Smooth muscle cell (in vitro differentiated cells): ENCODE measurements around the gene PRPF31. TPM values are rescaled to one million over a fixed set of nuclear protein-coding genes. Genes with fewer than 3 reads are reported as not detected.
"Not testable (repeated sequence)": the region's sequence is repeated elsewhere in the genome, so short reads cannot be mapped to it uniquely, and the experiment has no call there.

Source experiments
- DNase-seq: peaks from one replicate; lab custom pipeline; 2025; ENCODE audit not compliant: unreplicated experiment; lab: John Stamatoyannopoulos, UW
- H2AFZ ChIP-seq: fragments of 200-600 bp; sonication (generic); 2 replicates; pipeline ENCODE4 v1.6.0; 2016; ENCODE audit warnings: antibody characterized with exemption, low read depth, mild to moderate bottlenecking
- H3F3A ChIP-seq: fragments of 200-600 bp; sonication (generic); 2 replicates; pipeline ENCODE4 v1.6.0; 2017; ENCODE audit warnings: antibody characterized with exemption, low read depth
- H3K27ac ChIP-seq: fragments of 200-600 bp; sonication (generic); 2 replicates; pipeline ENCODE4 v1.5.1; 2016; ENCODE audit warnings: low read depth, mild to moderate bottlenecking
- H3K27me3 ChIP-seq: fragments of 200-600 bp; sonication (generic); 2 replicates; pipeline ENCODE4 v1.6.1; 2016; ENCODE audit warnings: low read depth, mild to moderate bottlenecking
- H3K36me3 ChIP-seq: fragments of 200-600 bp; sonication (generic); 2 replicates; pipeline ENCODE4 v1.5.1; 2016; ENCODE audit warnings: low read depth
- H3K4me1 ChIP-seq: fragments of 200-600 bp; sonication (generic); 2 replicates; pipeline ENCODE4 v1.5.1; 2016; ENCODE audit warnings: low read depth
- H3K4me2 ChIP-seq: fragments of 200-600 bp; sonication (generic); 2 replicates; pipeline ENCODE4 v1.6.0; 2016; ENCODE audit warnings: mild to moderate bottlenecking
- H3K4me3 ChIP-seq: fragments of 200-600 bp; sonication (generic); 2 replicates; pipeline ENCODE4 v1.5.1; 2016; ENCODE audit warnings: mild to moderate bottlenecking
- H3K79me2 ChIP-seq: fragments of 200-600 bp; sonication (generic); 2 replicates; pipeline ENCODE4 v1.6.0; 2016; ENCODE audit warnings: low read depth, mild to moderate bottlenecking
- H3K9ac ChIP-seq: fragments of 200-600 bp; sonication (generic); 2 replicates; pipeline ENCODE4 v1.6.0; 2016; ENCODE audit warnings: low read depth
- H3K9me3 ChIP-seq: fragments of 200-600 bp; sonication (generic); replicated peaks from 2 replicates; pipeline ENCODE4 v1.5.1; 2016; ENCODE audit warnings: low read depth
- H4K20me1 ChIP-seq: fragments of 200-600 bp; sonication (generic); 2 replicates; pipeline ENCODE4 v1.6.0; 2016; ENCODE audit warnings: low read depth
- CTCF ChIP-seq: fragments of 200-600 bp; sonication (generic); IDR thresholded peaks from 2 replicates; pipeline ENCODE4 v1.5.1; 2017; ENCODE audit warnings: borderline replicate concordance, mild to moderate bottlenecking, antibody characterized with exemption; ENCODE audit not compliant: insufficient read depth, poor library complexity, severe bottlenecking
- WGBS: methylation state at CpG from one replicate; pipeline ENCODE4 v1.1.7; 2016; ENCODE audit warnings: low lambda C conversion rate; 5-methylcytosine and 5-hydroxymethylcytosine counted together
- polyA plus RNA-seq: library from polyadenylated mRNA; unstranded; fragments of >200 nt; fragmentation: Nextera tagmentation; extraction: Ambion mirVana; gene quantifications from 2 replicates; pipeline ENCODE4 v1.2.1, GENCODE V29; 2016
- total RNA-seq: library from RNA; depleted of rRNA; stranded (reverse); fragments of >200 nt; gene quantifications from 2 replicates; pipeline ENCODE4 v1.2.3, GENCODE V29; 2014

The PRPF31 gene
- total and polyA plus RNA-seq, 2 experiments from 2014 or later: 42.8 to 81.2 TPM

- TF ChIP-seq CTCF: peak; percentile 77
- no peaks in the 10 kb centered on the region for H3K4me1 ChIP-seq
- H3K9ac ChIP-seq: no peak overlapping the region
- DNase-seq: peak; percentile 81
- no peak overlapping the region for H3K4me3 ChIP-seq
- no peaks in the 10 kb centered on the region for H3K27me3 ChIP-seq
- H3K36me3 ChIP-seq: no peaks in the 10 kb centered on the region
- no peak overlapping the region for H3K27ac ChIP-seq
- H3K9me3 ChIP-seq: no peaks in the 10 kb centered on the region
- no peak overlapping the region for H2AFZ ChIP-seq
- no peaks in the 10 kb centered on the region for H3K79me2 ChIP-seq
- 38% methylated on average over 14 of the region's 25 CpGs for WGBS
- peak overlapping the region; percentile 30 for H3K4me2 ChIP-seq
- H4K20me1 ChIP-seq: no peaks in the 10 kb centered on the region
- no peaks in the 10 kb centered on the region for H3F3A ChIP-seq
These were observed 52.8 kb downstream of the PRPF31 start for GRCh38 chr19:54168174-54168917.

- DNase-seq: no peak
- WGBS: 94% methylated on average over 17 of the region's 21 CpGs
- Histone ChIP-seq H3K27ac (no peak overlapping the region), H3K79me2 (no peaks in the 10 kb centered on the region), H3F3A (no peaks in the 10 kb centered on the region), H3K27me3 (no peaks in the 10 kb centered on the region), H4K20me1 (no peaks in the 10 kb centered on the region), H3K4me1 (no peaks in the 10 kb centered on the region), H3K9ac (no peak overlapping the region), H3K9me3 (no peaks in the 10 kb centered on the region), H3K4me3 (no peak overlapping the region), H3K36me3 (no peaks in the 10 kb centered on the region), H2AFZ (no peak overlapping the region), H3K4me2 (no peak overlapping the region)
- no peak for TF ChIP-seq CTCF
These were observed 53.7 kb downstream of the PRPF31 start for GRCh38 chr19:54169149-54169740.

GRCh38 chr19:54171736-54172431 is 56.3 kb downstream of the PRPF31 start:
- not testable (repeated sequence) for H3K4me3 ChIP-seq, H3K27me3 ChIP-seq, H2AFZ ChIP-seq, DNase-seq, H4K20me1 ChIP-seq, H3K9ac ChIP-seq, H3K79me2 ChIP-seq, H3K4me2 ChIP-seq, H3K36me3 ChIP-seq, H3K4me1 ChIP-seq, H3K9me3 ChIP-seq, H3K27ac ChIP-seq, H3F3A ChIP-seq
- 92% methylated on average over 13 of the region's 23 CpGs for WGBS
